CD4-positive, alpha-beta T cell (primary cell): Measurements from ENCODE around the gene HCN1. TPM values are rescaled to one million over a fixed set of nuclear protein-coding genes. Genes with fewer than 3 reads are reported as not detected.

Experiments used
- ATAC-seq: fragments of 200-7000 bp; cut with Tn5 transposase; one replicate; pipeline ENCODE4 v1.10.0; 2022; ENCODE audit warnings: mild to moderate bottlenecking; ENCODE audit not compliant: poor library complexity
- CTCF ChIA-PET: fragments of 350-600 bp; sonication (Branson Sonifier 250); formaldehyde crosslinking; loops from one replicate; lab custom pipeline; 2021; ENCODE audit warnings: antibody characterized with exemption, inconsistent platforms; lab: Charles Lee
- POLR2A ChIA-PET: fragments of 350-600 bp; sonication (Branson Sonifier 250); formaldehyde crosslinking; loops from one replicate; lab custom pipeline; 2021; ENCODE audit warnings: antibody characterized with exemption, inconsistent platforms; lab: Charles Lee
- DNase-seq, 14 experiments: peaks; one replicate each; pipeline ENCODE4 v3.0.0-alpha.2; 2013 to 2020; ENCODE audit warnings: mixed read lengths in 2 of 14
- H3K27ac ChIP-seq, 2 donors: one replicate each; pipeline versions ENCODE4 v1.5.1 to v1.7.0; 2013; ENCODE audit warnings: low read length in 2 of 2, low read depth in 1 of 2, mild to moderate bottlenecking in 1 of 2
- H3K27me3 ChIP-seq, 2 experiments: 1 replicate in 1 of 2; 2 replicates in 1 of 2; pipeline versions ENCODE4 v1.6.1 to v1.7.0; 2013; ENCODE audit warnings: low read length in 2 of 2, control low read depth in 1 of 2, mild to moderate bottlenecking in 1 of 2, moderate library complexity in 1 of 2; ENCODE audit not compliant: insufficient read depth in 2 of 2, control insufficient read depth in 1 of 2
- H3K36me3 ChIP-seq: one replicate; pipeline ENCODE4 v1.6.1; 2013; ENCODE audit warnings: low read length, control low read depth; ENCODE audit not compliant: insufficient read depth
- H3K4me1 ChIP-seq: one replicate; pipeline ENCODE4 v1.6.1; 2013; ENCODE audit warnings: low read length, control low read depth; ENCODE audit not compliant: insufficient read depth
- H3K4me3 ChIP-seq: one replicate; pipeline ENCODE4 v1.5.1; 2013; ENCODE audit warnings: mild to moderate bottlenecking, low read length, moderate library complexity
- H3K9me3 ChIP-seq, 2 experiments: 1 replicate in 1 of 2; 2 replicates in 1 of 2; pipeline versions ENCODE4 v1.6.1 to v1.7.0; 2013; ENCODE audit warnings: low read length in 2 of 2, mild to moderate bottlenecking in 2 of 2, control low read depth in 1 of 2, moderate library complexity in 1 of 2; ENCODE audit not compliant: control insufficient read depth in 1 of 2, insufficient read depth in 1 of 2
- H3K27ac Mint-ChIP-seq: one replicate; pipeline ENCODE4 v1.8.0; 2020; ENCODE audit warnings: mixed read lengths
- H3K27me3 Mint-ChIP-seq: one replicate; pipeline ENCODE4 v1.8.0; 2021; ENCODE audit warnings: mixed read lengths
- H3K36me3 Mint-ChIP-seq: one replicate; pipeline ENCODE4 v1.8.0; 2021; ENCODE audit warnings: low read depth, mixed read lengths
- H3K4me1 Mint-ChIP-seq: one replicate; pipeline ENCODE4 v1.8.0; 2021; ENCODE audit warnings: low read depth, mixed read lengths
- H3K4me3 Mint-ChIP-seq: one replicate; pipeline ENCODE4 v1.8.0; 2020; ENCODE audit warnings: mild to moderate bottlenecking, mixed read lengths
- H3K9me3 Mint-ChIP-seq: one replicate; pipeline ENCODE4 v1.8.0; 2020; ENCODE audit warnings: mixed read lengths
- intact Hi-C, 2 experiments: fragments of 100-400 bp; cut with DNase I in 1 of 2; cut with micrococcal nuclease in 1 of 2; formaldehyde crosslinking; loops; one replicate each; pipeline versions ENCODE4 v1.15.1 to v1.9.0; 2023 to 2025; cut with DNase I, micrococcal nuclease
- total RNA-seq, 174 experiments: library from RNA in 2 of 174; stranded (reverse) in 2 of 174; gene quantifications; one replicate each; pipeline ENCODE4 v1.2.3 and lab custom pipeline; 2021 to 2026
- TF ChIP-seq, protein P1 (sequence below): fragments of 200-600 bp; IDR thresholded peaks from one replicate; pipeline ENCODE4 v1.8.0; 2022; ENCODE audit warnings: antibody characterized with exemption, mild to moderate bottlenecking

HCN1 gene
- total RNA-seq, 2 experiments from 2014 or later, result not detected

GRCh38 chr5:45623832-45624231, 72.3 kb downstream of the HCN1 start:
- H3K9me3 Mint-ChIP-seq, result peaks cover 18% of the 10 kb centered on the region
- ChIA-PET CTCF (no interaction called here), POLR2A (no interaction called here)
- no peaks in the 10 kb centered on the region for H3K36me3 ChIP-seq
- H3K4me1 ChIP-seq, result no peaks in the 10 kb centered on the region
- H3K9me3 ChIP-seq, result peaks cover 0 to 6% of the 10 kb centered on the region in 2 experiments
- H3K27ac ChIP-seq, result no peak overlapping the region
- no peak overlapping the region for H3K4me3 Mint-ChIP-seq
- no peak overlapping the region for H3K27ac Mint-ChIP-seq
- H3K4me1 Mint-ChIP-seq, result no peaks in the 10 kb centered on the region
- TF ChIP-seq, protein P1, sequence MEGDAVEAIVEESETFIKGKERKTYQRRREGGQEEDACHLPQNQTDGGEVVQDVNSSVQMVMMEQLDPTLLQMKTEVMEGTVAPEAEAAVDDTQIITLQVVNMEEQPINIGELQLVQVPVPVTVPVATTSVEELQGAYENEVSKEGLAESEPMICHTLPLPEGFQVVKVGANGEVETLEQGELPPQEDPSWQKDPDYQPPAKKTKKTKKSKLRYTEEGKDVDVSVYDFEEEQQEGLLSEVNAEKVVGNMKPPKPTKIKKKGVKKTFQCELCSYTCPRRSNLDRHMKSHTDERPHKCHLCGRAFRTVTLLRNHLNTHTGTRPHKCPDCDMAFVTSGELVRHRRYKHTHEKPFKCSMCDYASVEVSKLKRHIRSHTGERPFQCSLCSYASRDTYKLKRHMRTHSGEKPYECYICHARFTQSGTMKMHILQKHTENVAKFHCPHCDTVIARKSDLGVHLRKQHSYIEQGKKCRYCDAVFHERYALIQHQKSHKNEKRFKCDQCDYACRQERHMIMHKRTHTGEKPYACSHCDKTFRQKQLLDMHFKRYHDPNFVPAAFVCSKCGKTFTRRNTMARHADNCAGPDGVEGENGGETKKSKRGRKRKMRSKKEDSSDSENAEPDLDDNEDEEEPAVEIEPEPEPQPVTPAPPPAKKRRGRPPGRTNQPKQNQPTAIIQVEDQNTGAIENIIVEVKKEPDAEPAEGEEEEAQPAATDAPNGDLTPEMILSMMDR, result no peak
- no peak for DNase-seq
- no peaks in the 10 kb centered on the region for H3K27me3 Mint-ChIP-seq
- intact Hi-C loops, result no loop called here
- H3K27me3 ChIP-seq, result no peaks in the 10 kb centered on the region
- H3K4me3 ChIP-seq, result no peak overlapping the region
- H3K36me3 Mint-ChIP-seq, result no peaks in the 10 kb centered on the region
- no peak for ATAC-seq

- no peak overlapping the region for H3K4me3 Mint-ChIP-seq
- intact Hi-C loops, result no loop called here
- no peak overlapping the region for H3K27ac Mint-ChIP-seq
- ATAC-seq (no peak), DNase-seq (no peak)
- no peaks in the 10 kb centered on the region for H3K4me1 Mint-ChIP-seq
- H3K27me3 Mint-ChIP-seq, result no peaks in the 10 kb centered on the region
- peaks cover 20% of the 10 kb centered on the region for H3K9me3 Mint-ChIP-seq
- Histone ChIP-seq H3K36me3 (no peaks in the 10 kb centered on the region), H3K4me3 (no peak overlapping the region), H3K9me3 (peaks cover 0 to 3% of the 10 kb centered on the region in 2 experiments), H3K27ac (no peak overlapping the region), H3K27me3 (no peaks in the 10 kb centered on the region), H3K4me1 (no peaks in the 10 kb centered on the region)
- TF ChIP-seq, protein P1, result no peak
- POLR2A ChIA-PET, result no interaction called here
- H3K36me3 Mint-ChIP-seq, result no peaks in the 10 kb centered on the region
- CTCF ChIA-PET, result no interaction called here
Measured at GRCh38 chr5:45622365-45622764, 73.8 kb downstream of the HCN1 start.

DNA sequence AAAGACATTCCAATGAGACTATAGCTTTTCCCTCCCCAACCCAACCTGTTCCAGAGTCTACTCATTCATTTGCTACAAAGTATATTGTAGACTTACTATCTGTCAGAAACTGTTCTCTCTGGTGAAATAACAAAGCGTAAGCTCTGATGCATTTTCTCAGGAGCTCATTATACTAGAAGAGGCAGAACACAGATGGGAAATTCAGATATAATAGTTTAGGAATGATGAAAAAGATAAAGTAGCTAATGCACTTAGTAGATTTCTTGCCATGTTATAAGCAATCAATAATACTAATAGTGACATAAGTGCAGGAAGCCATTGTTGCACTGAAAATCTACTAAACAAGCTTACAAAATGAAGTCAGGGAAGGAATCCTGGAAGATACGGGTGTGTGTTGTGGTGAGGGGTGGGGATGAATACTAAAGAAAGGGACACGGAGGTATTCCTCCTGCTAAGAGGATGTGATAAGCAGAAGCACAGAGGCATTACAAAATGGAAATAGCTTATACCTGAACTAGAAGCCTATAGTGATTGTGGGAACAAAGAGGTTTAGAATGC, 78.2 kb downstream of the HCN1 start:
- no peak for DNase-seq
- Histone ChIP-seq H3K9me3 (peaks cover 0 to 3% of the 10 kb centered on the region in 2 experiments), H3K4me1 (no peaks in the 10 kb centered on the region), H3K36me3 (no peaks in the 10 kb centered on the region), H3K27me3 (no peaks in the 10 kb centered on the region), H3K4me3 (no peak overlapping the region), H3K27ac (no peak overlapping the region)
- CTCF ChIA-PET, result no interaction called here
- intact Hi-C loops, result no loop called here
- peaks cover 23% of the 10 kb centered on the region for H3K9me3 Mint-ChIP-seq
- TF ChIP-seq, protein P1, result no peak
- no peak overlapping the region for H3K27ac Mint-ChIP-seq
- no peaks in the 10 kb centered on the region for H3K4me1 Mint-ChIP-seq
- H3K4me3 Mint-ChIP-seq, result no peak overlapping the region
- POLR2A ChIA-PET, result no interaction called here
- H3K36me3 Mint-ChIP-seq, result no peaks in the 10 kb centered on the region
- no peak for ATAC-seq
- H3K27me3 Mint-ChIP-seq, result no peaks in the 10 kb centered on the region
